Right forelimb (tissue), 1 donor: Measurements from ENCODE around the gene KANSL1L.
A peak's percentile ranks its signal among the peaks of the same experiment; 100 is the strongest.
"Not testable (repeated sequence)": the region's sequence is repeated elsewhere in the genome, so short reads cannot be mapped to it uniquely, and the experiment has no call there.

Experiments
- DNase-seq: peaks from one replicate; pipeline ENCODE4 v3.0.0-alpha.2; 2018

KANSL1L gene, protein sequence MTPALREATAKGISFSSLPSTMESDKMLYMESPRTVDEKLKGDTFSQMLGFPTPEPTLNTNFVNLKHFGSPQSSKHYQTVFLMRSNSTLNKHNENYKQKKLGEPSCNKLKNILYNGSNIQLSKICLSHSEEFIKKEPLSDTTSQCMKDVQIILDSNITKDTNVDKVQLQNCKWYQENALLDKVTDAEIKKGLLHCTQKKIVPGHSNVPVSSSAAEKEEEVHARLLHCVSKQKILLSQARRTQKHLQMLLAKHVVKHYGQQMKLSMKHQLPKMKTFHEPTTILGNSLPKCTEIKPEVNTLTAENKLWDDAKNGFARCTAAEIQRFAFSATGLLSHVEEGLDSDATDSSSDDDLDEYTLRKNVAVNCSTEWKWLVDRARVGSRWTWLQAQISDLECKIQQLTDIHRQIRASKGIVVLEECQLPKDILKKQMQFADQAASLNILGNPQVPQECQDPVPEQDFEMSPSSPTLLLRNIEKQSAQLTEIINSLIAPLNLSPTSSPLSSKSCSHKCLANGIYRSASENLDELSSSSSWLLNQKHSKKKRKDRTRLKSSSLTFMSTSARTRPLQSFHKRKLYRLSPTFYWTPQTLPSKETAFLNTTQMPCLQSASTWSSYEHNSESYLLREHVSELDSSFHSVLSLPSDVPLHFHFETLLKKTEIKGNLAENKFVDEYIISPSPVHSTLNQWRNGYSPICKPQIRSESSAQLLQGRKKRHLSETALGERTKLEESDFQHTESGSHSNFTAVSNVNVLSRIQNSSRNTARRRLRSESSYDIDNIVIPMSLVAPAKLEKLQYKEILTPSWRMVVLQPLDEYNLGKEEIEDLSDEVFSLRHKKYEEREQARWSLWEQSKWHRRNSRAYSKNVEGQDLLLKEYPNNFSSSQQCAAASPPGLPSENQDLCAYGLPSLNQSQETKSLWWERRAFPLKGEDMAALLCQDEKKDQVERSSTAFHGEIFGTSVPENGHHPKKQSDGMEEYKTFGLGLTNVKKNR

GRCh38 chr2:210171309-210172218, at the start of gene KANSL1L:
Gene KANSL1L (minus strand): TSS chr2:210171409. CDS start chr2:210154582, 16,827 bp downstream.
- peak; percentile 99 for DNase-seq

- no peak for DNase-seq
Measured at GRCh38 chr2:210215120-210215519, 43.9 kb upstream of the KANSL1L start.

DNA sequence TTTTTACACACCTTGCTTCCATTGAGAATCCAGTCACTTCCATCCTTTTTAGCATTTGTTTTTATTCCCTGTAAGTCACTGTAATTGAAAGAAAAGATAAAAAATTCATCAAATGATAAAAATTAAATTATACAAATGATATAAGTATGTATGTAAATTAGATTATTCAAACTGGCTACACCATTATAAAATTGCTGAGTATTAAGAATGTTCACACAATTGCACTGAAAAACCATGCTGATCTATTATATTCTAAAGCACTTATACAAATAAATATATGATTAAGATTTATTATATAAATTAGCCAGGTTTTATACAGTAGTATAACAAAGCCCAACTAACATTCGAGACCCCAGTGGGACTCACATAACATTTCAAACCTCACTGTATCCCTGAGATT, 39.0 kb upstream of the KANSL1L start:
- DNase-seq = no peak

DNA sequence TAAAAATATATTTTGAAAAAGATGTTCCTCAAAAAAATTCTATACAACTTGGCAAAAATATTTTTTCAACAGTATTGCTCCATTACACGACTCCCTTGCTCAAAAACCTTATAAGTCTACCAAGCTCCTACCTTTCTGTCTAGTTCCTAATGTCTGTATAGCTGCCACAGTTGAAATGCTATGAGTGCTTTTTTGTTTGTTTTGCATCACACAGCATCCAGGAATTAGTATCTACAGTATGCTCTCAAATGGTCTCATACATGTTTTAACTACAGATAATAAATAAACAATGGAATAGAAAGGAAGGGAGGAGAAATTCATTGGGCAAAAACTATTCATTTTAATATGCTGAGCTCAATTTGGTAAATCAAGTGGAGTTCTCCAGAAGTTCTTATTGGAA, 36.7 kb upstream of the KANSL1L start:
- no peak for DNase-seq

- no peak for DNase-seq
Measured at GRCh38 chr2:210203558-210203957, 32.3 kb upstream of the KANSL1L start.

DNA sequence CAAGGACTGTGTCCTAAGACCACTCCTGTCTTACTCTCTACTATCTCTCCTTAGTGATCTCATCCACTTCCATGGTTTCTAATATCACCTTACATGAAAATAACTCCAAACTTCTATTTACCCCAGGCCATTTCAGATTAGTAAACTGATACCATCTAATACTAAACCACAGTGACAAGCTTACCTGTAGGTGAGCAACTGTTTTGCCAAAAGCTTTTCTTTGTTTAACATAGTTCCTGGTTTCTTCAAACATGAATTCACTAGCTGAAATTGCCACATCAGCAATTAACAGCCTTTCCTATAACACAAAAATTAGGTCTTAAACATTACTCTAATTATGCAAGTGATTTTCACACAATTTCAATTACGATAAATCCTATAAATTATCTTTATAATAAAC, 31.9 kb upstream of the KANSL1L start:
- no peak for DNase-seq

- DNase-seq = no peak
Measured at GRCh38 chr2:210199854-210200253, 28.6 kb upstream of the KANSL1L start.

GRCh38 chr2:210199186-210199765, 28.1 kb upstream of the KANSL1L start:
- no peak for DNase-seq

- DNase-seq = no peak
Measured at GRCh38 chr2:210198326-210198725, 27.1 kb upstream of the KANSL1L start.

DNA sequence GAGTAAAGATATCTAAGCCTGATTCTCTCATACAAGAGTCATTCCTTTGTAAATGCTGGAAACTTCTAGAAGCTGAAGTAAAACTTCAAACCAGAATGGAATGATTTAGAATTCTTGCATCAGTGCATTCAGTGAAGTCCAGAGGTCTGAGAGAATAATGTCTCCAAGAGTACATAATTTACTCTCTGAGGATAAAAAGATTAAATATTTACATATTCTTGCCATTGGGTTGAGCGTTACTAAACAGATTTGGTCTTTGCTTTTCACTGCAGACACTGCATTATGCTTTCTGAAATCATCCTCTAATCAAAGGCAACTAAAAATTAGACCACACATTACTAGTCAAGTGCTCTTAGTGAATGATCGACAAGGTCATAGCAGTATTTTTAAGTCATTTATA, 26.5 kb upstream of the KANSL1L start:
- no peak for DNase-seq

DNA sequence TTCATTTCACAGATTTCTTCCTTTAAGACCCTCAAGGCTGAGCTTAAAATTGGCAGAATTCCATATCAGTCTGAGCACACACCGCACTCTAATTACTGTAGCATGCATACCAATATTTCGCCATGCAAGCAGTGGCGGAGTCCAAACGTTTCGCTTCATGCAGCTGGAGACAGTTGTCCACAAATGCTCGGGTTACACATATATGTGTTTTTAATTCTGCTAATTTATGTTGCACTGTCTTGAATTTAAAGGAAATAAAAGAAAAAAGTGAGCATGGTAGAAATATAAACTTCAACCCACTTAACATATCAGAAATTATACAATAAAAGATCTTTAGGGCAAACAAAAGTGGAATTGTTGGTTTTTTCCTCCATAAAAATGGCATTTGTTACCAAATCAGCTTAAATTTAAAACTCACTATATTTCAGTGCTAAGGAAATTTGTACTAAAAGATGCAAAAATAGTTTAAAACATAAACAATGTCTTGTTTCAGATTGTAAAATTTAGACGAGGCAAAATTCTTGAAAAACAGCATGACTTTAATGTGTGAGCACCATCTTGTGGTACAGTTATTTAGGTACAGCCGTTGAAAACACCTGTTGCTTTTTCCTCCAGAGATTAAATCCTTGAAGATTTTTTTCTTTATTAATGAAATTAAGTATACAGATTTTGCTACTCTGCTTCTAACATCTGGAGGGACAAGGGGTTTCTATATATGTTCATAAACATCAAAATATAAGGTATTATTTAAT, 24.1 kb upstream of the KANSL1L start:
- DNase-seq = no peak

- no peak for DNase-seq
Measured at GRCh38 chr2:210190345-210190744, 19.1 kb upstream of the KANSL1L start.

DNA sequence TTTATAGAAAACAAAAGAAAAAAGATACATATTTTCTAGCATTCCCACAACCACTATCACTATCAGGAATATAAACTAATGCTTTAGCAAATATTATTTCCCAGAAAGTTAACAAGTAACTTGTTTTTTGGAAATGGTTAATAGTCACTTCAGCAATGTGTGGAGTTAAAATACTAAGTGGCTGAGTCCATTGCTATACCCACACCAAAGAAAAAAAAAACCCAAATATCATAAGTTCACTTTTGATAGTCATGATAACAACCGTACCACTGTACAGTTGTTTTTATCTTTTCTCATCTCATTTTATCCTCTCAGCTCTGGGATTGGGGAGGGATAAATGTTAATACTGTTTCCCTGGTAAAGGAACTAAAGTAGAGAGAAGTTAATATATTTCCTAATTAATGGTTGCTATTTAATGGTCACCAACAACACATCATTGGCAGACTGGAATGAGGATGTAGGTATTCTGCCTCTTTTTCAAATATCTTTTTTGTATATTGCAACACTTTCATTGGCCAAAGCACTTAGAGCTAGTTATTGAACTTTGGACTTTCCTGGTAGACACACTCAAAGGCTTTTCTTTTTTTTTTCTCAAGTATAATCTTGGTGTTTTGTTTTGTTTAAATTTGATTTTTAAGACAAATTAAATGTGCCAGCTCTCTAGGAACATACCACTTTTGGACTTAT, 18.4 kb upstream of the KANSL1L start:
- DNase-seq = no peak

GRCh38 chr2:210188755-210189154, 17.5 kb upstream of the KANSL1L start:
- no peak for DNase-seq

DNA sequence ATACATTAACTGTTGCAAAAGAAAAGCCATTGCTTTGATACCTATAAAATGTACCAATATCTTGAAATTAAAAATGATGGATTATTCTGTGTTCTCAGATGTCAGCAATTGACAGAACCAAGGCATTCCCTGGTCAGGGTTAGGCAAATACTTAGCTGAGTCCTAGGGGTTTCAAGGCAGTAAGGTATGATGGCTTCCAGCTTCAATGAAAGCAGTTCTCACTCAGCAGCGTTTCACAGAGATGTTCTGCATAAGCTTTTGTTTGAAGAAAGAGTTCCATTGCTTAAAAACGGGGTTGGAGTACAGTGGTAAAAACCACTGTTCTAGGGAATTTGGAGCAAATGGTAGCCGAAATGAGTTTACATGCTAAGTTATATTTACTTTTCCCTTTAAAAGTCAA, 17.0 kb upstream of the KANSL1L start:
- no peak for DNase-seq

DNA sequence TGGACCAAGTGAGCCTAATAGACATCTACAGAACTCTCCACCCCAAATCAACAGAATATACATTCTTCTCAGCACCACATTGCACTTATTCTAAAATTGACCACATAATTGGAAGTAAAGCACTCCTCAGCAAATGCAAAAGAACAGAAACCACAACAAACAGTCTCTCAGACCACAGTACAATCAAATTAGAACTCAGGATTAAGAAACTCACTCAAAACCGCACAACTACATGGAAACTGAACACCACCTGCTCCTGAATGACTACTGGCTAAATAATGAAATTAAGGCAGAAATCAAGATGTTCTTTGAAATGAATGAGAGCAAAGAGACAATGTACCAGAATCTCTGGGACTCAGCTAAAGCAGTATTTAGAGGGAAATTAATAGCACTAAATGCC, 12.7 kb upstream of the KANSL1L start:
- DNase-seq = not testable (repeated sequence)

GRCh38 chr2:210181606-210182088, 10.4 kb upstream of the KANSL1L start:
- DNase-seq = not testable (repeated sequence)

DNA sequence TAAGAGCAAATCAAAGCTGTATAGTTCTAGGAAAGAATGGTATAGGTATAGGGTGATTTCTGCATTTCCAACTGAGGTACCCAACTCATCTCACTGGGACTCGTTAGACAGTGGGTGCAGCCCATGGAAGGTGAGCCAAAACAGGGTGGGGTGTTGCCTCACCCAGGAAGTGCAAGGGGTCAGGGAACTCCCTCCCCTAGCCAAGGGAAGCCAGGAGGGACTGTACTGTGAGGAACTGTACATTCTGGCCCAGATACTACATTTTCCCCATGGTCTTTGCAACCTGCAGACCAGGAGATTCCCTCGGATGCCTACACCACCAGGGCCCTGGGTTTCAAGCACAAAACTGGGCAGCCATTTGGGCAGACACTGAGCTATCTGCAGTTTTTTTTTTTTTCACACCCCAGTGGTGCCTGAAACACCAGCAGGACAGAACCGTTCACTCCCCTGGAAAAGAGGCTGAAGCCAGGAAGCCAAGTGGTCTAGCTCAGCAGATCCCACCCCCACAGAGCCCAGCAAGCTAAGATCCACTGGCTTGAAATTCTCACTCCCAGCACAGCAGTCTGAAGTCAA, 9.9 kb upstream of the KANSL1L start:
- DNase-seq = not testable (repeated sequence)

DNA sequence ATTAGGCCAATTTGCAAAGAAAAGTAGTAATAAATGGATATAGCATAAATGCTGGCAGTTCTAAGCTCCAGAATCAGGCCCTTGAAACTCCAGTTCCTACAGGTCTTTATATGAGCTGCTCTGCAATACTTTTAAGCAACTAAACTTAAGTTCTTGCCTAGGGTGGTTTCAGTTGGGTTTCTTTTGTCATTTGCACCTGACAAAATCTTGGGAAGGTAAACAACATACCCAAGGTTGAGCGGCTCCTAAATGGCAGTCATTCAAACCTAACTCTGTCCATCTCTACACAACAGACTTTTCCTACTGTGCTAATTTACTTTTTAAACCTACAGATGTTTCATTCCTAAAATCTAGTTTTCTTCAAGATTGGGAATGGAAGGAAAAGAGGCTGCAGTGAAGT, 9.3 kb upstream of the KANSL1L start:
- no peak for DNase-seq

GRCh38 chr2:210179351-210179990, 8.3 kb upstream of the KANSL1L start:
- DNase-seq = no peak
